HG02970 (cell line): ENCODE data around the gene HMX1.

Experiments used
- ATAC-seq: cut with Tn5 transposase; IDR thresholded peaks from one replicate; pipeline ENCODE4 v1.9.1; 2021; ENCODE audit warnings: mild to moderate bottlenecking, moderate library complexity, moderate number of reproducible peaks; ENCODE audit not compliant: unreplicated experiment, low FRiP score

The HMX1 gene

DNA sequence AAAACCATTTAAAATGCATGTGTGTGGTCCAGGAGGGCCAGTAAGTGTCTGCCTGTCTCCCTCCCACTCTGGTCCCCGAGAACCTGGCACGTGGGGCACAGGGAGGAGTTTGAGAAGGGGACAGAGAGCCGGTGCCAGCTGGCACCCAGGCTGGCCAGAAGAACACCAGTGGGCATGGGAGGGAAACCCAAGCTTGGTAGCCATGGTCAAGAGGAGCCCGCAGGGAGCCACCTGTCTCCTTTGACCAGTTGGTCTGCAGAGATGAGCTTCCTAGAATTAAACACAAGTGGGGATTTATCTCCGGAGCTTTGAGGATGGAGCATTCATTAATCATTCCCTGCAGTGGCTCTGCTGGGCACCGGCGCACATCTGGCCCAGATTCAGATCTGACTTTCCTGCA is 41.6 kb downstream of the HMX1 start:
- no peak for ATAC-seq

DNA sequence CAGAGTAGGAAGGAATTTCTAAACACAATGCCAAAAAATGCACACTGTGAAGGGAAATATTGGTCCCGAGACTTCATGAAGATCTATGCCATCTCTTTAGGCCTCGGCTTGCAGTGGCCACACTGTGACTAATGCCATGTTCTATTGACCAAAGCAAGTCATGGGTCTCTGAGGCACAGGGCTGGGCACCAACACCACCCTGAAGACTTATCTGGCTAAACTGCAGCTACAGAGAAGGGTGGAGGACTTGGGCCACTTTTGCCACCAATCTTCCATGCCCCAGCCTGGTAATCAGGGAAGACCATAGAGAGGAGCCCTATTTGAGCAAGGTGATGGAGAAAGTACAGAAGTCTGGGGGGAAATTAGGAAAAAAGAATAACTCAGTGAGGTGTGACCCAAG is 42.1 kb downstream of the HMX1 start:
- no peak for ATAC-seq

DNA sequence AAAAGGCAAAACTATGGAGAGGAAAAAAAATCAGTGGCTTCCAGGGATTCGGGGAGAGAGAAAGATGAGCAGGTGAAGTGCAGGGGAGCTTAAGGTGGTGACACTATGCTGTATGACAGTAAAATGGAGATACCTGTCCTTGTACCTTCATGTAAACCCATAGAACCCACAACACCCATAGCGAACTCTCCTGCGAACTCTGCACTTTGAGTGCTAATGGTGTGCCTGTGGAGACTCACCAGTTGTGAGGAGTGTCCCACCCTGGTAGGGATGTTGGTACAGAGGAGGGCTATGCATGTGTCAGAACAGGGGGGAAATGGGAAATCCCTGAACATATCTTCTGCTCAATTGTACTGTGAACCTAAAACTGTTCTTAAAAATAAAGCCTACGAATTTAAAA is 42.8 kb downstream of the HMX1 start:
- no peak for ATAC-seq

DNA sequence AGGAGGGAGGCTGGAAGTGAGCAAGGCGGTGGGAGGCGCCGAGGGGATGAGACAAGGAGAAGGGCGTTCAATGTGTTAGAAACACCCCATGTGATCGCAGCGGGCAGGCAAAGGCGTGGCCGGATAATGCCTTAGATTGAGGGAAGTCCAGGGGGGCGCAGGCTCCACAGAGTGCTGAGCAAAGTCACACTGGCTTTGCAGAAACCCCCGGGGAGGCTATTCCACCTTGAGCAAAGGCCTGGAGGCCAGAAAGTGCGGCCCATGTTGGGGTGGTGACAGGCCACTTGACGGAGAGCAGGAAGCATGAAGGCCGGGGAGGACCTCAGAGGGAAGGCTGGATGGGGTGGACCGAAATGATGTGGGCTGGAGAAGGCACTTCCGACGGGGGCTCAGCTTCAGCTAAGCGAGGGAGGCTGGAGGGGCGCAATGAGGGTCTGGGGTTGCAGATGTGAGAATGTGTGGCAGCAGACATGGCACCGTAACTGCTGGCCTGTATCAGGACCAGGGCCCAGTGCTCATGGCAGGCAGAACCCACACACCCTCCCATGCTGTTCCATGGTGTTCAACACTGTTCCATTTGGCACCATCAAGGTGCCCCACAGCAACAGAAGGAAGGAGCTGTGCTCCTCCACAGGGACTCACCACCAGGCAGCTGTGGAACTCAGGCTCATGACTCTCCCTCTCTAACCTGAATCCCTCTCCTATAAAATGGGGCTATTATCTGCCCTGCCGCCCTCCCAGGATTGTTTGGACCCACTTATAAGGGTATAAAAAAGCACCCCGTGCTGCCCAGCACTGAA is 50.3 kb downstream of the HMX1 start:
- ATAC-seq = no peak

DNA sequence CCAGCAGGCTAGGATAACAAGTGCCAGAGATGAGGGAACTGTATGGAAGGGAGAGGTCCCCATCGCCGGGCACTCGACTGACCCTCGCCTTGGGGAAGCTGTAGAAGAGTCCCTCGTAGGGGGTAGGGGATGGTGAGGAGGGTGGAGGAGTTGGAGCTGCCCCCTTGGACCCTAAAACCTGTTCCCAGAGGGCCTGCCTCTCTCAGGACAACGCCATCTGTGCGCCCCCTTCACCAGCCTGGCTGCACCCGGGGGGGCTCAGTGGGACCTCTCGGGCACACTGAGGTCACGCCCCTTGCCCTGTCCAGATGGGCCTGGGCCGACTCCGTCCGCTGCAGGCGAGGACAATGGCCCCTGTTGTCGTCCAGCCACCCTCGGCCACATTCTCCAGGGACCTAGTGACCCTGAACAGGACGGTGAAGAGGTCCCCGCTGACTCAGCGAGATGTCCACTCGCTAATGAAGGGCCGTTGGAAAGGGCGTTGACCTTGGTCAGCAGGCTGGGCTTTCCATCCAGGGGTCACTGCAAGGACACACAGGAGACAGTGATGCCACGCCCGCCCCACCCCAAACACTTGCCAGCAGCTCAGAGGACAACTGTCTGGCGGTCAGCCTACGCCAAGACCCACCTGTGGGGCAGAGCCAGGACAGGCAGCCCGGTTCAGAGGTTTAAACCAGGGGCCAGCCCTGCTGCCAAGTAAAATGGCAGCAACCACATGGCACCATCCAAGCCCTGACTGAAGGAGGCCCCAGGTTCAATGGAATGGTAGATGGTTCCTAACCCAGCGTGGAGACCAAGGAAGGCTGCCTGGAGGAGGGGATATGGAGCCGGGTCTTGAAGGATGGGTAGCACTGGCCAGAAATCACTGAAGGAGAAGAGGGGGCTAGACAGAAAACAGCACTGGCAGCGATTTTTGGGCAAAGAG is 51.2 kb downstream of the HMX1 start:
- ATAC-seq = no peak

DNA sequence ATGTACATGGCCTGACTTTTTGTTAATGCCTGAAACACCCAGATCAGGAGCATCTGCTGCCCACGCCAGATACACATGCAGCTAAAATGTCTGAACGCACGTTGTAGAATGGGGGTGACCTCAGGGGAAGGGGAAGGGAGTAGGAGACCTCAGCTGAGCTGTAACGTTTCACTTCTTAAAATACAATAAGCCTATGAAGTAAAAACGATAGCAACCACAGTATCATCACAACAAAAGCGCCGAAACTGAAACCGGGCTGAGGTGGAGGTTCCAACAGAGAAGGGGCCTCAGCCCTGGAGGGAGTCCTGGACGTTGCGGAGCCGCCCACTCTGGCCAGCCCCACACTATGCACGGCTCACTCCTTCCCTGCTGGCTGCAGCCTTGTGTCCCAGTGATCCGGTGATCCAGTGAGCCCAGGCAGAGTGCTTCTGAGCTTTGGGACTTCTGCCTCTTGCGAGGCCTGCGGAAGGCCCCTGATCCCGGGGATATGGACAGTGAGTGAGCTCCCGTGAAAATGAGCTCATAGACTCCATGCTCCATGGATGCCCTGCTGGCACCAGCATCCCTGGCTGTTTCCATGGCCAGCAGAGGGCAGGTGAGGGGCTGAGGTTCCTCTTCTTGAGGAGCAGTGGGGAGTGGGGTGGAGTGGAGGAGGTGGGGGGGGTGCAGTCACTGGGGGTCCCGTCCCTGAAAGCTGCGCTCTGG is 52.0 kb downstream of the HMX1 start:
- ATAC-seq = no peak

DNA sequence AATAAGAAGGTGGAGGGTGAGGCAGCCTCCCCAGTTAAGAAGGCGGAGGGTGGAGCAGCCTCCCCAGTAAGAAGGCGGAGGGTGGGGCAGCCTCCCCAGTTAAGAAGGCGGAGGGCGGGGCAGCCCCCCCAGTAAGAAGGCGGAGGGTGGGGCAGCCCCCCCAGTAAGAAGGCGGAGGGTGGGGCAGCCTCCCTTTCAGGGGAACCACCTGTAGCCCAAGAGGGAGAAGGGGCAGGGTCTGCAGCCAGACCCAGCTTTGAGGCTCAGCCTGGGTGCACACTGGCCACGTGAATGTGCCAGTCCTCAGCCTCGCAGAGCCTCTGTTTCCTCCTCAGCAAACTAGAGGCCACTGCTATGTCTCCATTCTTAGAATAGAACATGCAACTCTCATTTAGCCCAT is 52.6 kb downstream of the HMX1 start:
- no peak for ATAC-seq

DNA sequence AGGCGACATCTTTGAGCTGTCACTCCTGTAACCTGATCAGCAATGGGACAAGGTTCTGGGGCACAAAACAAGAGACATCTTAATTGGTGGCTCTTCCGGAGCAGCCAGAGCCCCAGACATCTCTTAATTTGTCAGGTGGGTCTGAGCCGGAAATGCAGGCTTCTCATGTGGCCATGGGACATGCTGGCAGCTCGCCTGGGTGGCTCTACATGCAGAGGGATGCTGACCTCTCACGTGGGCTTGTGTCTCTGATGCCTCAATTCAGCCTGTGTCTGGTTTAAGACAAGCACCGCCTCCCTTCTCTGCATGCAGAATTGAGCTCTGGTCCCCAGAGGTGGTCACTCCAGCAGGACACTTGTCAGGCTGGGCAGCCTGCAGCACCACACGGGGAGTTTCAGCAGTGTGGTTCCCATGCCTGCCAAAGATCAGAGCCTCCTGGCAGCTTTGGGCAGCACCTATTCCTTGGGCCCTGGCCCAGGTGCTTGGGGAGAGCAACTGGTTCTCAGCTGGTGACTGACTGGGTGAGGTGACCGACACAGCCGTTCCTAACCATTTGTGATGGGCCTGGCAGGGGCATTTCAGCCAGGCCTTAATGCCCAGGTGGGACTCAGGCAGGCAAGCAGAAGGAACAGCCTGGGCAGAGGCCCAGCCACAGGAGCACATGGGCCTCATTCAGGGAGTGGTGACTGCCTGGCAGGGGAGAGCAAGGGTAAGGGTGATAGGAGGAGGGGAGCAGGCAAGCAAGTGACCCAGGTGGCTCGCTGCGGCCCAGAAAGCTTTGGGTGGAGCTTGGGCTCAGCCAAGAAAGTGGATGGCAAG is 53.4 kb downstream of the HMX1 start:
- no peak for ATAC-seq

DNA sequence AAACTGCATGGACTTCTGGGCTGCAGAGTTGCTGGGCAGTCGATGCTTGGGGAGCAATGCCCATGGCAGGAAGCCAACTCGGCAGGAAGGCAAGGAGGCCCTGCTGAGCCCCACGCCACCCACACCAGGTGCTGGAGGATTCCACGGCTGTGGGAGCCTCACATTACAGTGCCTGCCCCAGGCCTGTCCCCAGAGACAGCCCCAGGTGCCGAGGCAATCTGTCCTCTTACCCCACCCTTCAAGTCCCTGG is 53.9 kb downstream of the HMX1 start:
- no peak for ATAC-seq

DNA sequence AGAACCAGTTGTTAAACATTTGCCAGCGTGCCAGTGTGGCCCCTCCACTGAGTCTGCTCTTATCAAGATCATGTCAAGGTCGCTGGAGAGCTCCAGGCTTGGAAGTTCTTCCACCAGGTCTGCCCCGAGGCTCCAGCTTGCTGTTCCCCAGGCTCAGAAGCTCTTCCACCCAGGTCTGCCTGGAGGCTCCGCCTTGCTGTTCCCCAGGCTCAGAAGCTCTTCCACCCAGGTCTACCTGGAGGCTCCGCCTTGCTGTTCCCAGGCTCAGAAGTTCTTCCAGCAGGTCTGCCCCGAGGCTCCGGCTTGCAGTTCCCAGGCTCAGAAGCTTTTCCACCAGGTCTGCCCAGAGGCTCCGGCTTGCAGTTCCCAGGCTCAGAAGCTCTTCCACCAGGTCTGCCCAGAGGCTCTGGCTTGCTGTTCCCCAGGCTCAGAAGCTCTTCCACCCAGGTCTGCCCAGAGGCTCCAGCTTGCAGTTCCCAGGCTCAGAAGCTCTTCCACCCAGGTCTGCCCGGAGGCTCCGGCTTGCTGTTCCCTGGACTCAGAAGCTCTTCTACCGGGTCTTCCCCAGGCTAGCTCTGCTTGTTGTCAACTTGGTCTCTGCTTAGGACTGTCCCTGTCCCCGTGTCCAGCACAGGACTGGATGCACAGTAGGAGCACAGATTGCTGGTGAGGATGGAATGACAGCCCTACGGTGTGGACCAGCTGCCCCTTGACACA is 54.4 kb downstream of the HMX1 start:
- no peak for ATAC-seq
